K562 (cell line): ENCODE measurements around the gene ABI3BP. TPM values are rescaled to one million over a fixed set of nuclear protein-coding genes. Genes with fewer than 3 reads are reported as not detected.

Experiments used
- ATAC-seq: fragments of 200-7000 bp; cut with Tn5 transposase; 3 replicates; pipeline ENCODE4 v1.9.1; 2020; ENCODE audit warnings: moderate library complexity
- BruUV-seq: library from RNA; stranded (reverse); fragments of 400-500 nt; replicated peaks from 2 replicates; lab custom pipeline; 2021; lab: Mats Ljungman, UMichigan
- CTCF ChIA-PET: fragments of 300-600 bp; formaldehyde crosslinking; extraction: SDS; loops from one replicate; lab custom pipeline; 2021; ENCODE audit warnings: low intra/inter-chr PET ratio; lab: Yijun Ruan, JAX
- POLR2A ChIA-PET: fragments of 300-600, 350-650 bp; sonication (Branson Sonifier 250); formaldehyde crosslinking; extraction: SDS; loops from one replicate; lab custom pipeline; 2021; ENCODE audit warnings: antibody characterized with exemption, inconsistent platforms; lab: Yijun Ruan, JAX
- DNase-seq, 4 experiments: peaks; one replicate each; pipeline versions ENCODE4 v3.0.0 to v3.0.0-alpha.2; 2011 to 2018; ENCODE audit warnings: low spot score in 3 of 4, mixed read lengths in 3 of 4; ENCODE audit errors: extremely low read depth in 1 of 4
- FAIRE-seq: peaks from 2 replicates; lab custom pipeline; 2011; peaks lifted over from hg19 to GRCh38; lab: Jason Lieb, UNC
- H2AFZ ChIP-seq: 2 replicates; pipeline ENCODE4 v1.6.0; 2011; ENCODE audit warnings: low read depth, low read length, control low read depth, inconsistent platforms
- H3K27ac ChIP-seq: fragments of 200-600 bp; 3 replicates; pipeline ENCODE4 v1.8.0; 2011; ENCODE audit warnings: low read depth, mild to moderate bottlenecking, control low read depth, inconsistent platforms, low read length, moderate library complexity, mixed read lengths; ENCODE audit errors: extremely low read depth
- H3K27me3 ChIP-seq, 2 experiments: fragments of 300-600 bp in 1 of 2; 2 replicates in 1 of 2; 3 replicates in 1 of 2; pipeline versions ENCODE4 v1.6.0 to v1.8.0; 2011; ENCODE audit warnings: inconsistent platforms in 2 of 2, low read length in 2 of 2, mild to moderate bottlenecking in 1 of 2, mixed read lengths in 1 of 2, moderate library complexity in 1 of 2; ENCODE audit not compliant: control insufficient read depth in 2 of 2, insufficient read depth in 2 of 2
- H3K36me3 ChIP-seq: fragments of 300-600 bp; 3 replicates; pipeline ENCODE4 v1.8.0; 2011; ENCODE audit warnings: mild to moderate bottlenecking, low read length, inconsistent platforms; ENCODE audit not compliant: control insufficient read depth, insufficient read depth
- H3K4me1 ChIP-seq, 2 experiments: fragments of 200-600 bp in 1 of 2; replicated peaks in 1 of 2; 2 replicates in 1 of 2; 3 replicates in 1 of 2; pipeline versions ENCODE4 v1.5.1 to v1.8.0; 2011; ENCODE audit warnings: inconsistent platforms in 2 of 2, low read length in 2 of 2, mild to moderate bottlenecking in 1 of 2, mixed read lengths in 1 of 2, moderate library complexity in 1 of 2; ENCODE audit not compliant: control insufficient read depth in 2 of 2, insufficient read depth in 2 of 2
- H3K4me2 ChIP-seq: 2 replicates; pipeline ENCODE4 v1.6.1; 2011; ENCODE audit warnings: low read length, control low read depth, inconsistent platforms, mixed read lengths; ENCODE audit not compliant: insufficient read depth
- H3K4me3 ChIP-seq: fragments of 200-600 bp; sonication (generic), shearing (Covaris generic); 2 replicates; pipeline ENCODE4 v1.5.1; 2016; ENCODE audit warnings: control low read depth, inconsistent platforms
- H3K79me2 ChIP-seq: fragments of 200-600 bp; 3 replicates; pipeline ENCODE4 v1.8.0; 2011; ENCODE audit warnings: low read length, inconsistent platforms; ENCODE audit not compliant: control insufficient read depth, insufficient read depth
- H3K9ac ChIP-seq, 2 experiments: 2 replicates each; pipeline versions ENCODE4 v1.6.0 to v1.6.1; 2011; ENCODE audit warnings: low read depth in 2 of 2, low read length in 2 of 2, control low read depth in 1 of 2, inconsistent platforms in 1 of 2, mild to moderate bottlenecking in 1 of 2, mixed read lengths in 1 of 2; ENCODE audit not compliant: insufficient read depth in 1 of 2
- H3K9me1 ChIP-seq: one replicate; pipeline ENCODE4 v1.6.0; 2011; ENCODE audit warnings: inconsistent platforms, mild to moderate bottlenecking, low read length, moderate library complexity; ENCODE audit not compliant: control insufficient read depth, insufficient read depth
- H3K9me3 ChIP-seq: replicated peaks from 2 replicates; pipeline ENCODE4 v1.5.1; 2011; ENCODE audit warnings: low read depth, low read length, inconsistent platforms; ENCODE audit not compliant: control insufficient read depth, insufficient read depth
- H4K20me1 ChIP-seq: replicated peaks from 2 replicates; pipeline ENCODE4 v1.6.1; 2011; ENCODE audit warnings: low read length, inconsistent platforms, mixed read lengths; ENCODE audit not compliant: control insufficient read depth, insufficient read depth
- ATF2 ChIP-seq: sonication (generic); formaldehyde crosslinking; IDR thresholded peaks from 2 replicates; pipeline ENCODE4 v1.8.1; 2022; ENCODE audit warnings: missing genetic modification reagents
- ATF3 ChIP-seq, 2 experiments: fragments of 450-650 bp in 1 of 2; sonication (generic) in 1 of 2; formaldehyde crosslinking in 1 of 2; IDR thresholded peaks in 1 of 2; conservative IDR thresholded peaks in 1 of 2; 2 replicates each; pipeline versions ENCODE4 v1.6.1 to v1.8.1; 2016 to 2023; ENCODE audit warnings: mild to moderate bottlenecking in 2 of 2, moderate library complexity in 2 of 2, inconsistent platforms in 1 of 2, missing genetic modification reagents in 1 of 2
- CREB5 ChIP-seq: fragments of 250-450 bp; sonication (Bioruptor Pico); IDR thresholded peaks from 2 replicates; pipeline ENCODE4 v1.5.0; 2020; ENCODE audit warnings: mild to moderate bottlenecking
- HDAC1 ChIP-seq, 2 experiments: fragments of 450-650 bp; IDR thresholded peaks; 2 replicates each; pipeline ENCODE4 v1.6.1; 2016 to 2017; ENCODE audit warnings: inconsistent platforms in 1 of 2, mild to moderate bottlenecking in 1 of 2, moderate library complexity in 1 of 2
- HIVEP1 ChIP-seq: fragments of 250-450 bp; sonication (Bioruptor Pico); IDR thresholded peaks from 2 replicates; pipeline ENCODE4 v1.4.0; 2020; ENCODE audit warnings: mild to moderate bottlenecking
- OTX1 ChIP-seq: fragments of 450-650 bp; formaldehyde crosslinking; IDR thresholded peaks from 2 replicates; pipeline ENCODE4 v1.4.0; 2022; ENCODE audit warnings: mild to moderate bottlenecking
- PHB2 ChIP-seq: fragments of 450-650 bp; IDR thresholded peaks from 2 replicates; pipeline ENCODE4 v1.6.1; 2017; ENCODE audit warnings: low read depth
- PML ChIP-seq: IDR thresholded peaks from 2 replicates; pipeline ENCODE4 v1.6.1; 2012; ENCODE audit warnings: low read length, inconsistent platforms
- POLR2AphosphoS2 ChIP-seq: IDR thresholded peaks from 2 replicates; pipeline ENCODE4 v1.6.1; 2012; ENCODE audit warnings: low read length, improper control_type of control experiment
- RBBP5 ChIP-seq: fragments of 200-600 bp; sonication (generic); IDR thresholded peaks from 2 replicates; pipeline ENCODE4 v1.6.1; 2012; ENCODE audit warnings: borderline replicate concordance, mild to moderate bottlenecking, low read length, control low read depth, inconsistent platforms; ENCODE audit not compliant: insufficient read depth, poor library complexity, severe bottlenecking
- TAF15 ChIP-seq: fragments of 200-400 bp; formaldehyde crosslinking; IDR thresholded peaks from 2 replicates; pipeline ENCODE4 v1.6.1; 2017; ENCODE audit warnings: mild to moderate bottlenecking, low read depth, low read length, moderate library complexity
- ZNF24 ChIP-seq: fragments of 450-650 bp; IDR thresholded peaks from 2 replicates; pipeline ENCODE4 v1.6.1; 2016
- ZNF280A ChIP-seq: fragments of 450-650 bp; IDR thresholded peaks from 2 replicates; pipeline ENCODE4 v1.6.1; 2018; ENCODE audit warnings: mild to moderate bottlenecking, low read depth; ENCODE audit not compliant: partially characterized antibody
- ZNF766 ChIP-seq: fragments of 200-800 bp; sonication (Bioruptor generic); conservative IDR thresholded peaks from 2 replicates; pipeline ENCODE4 v1.6.1; 2016; ENCODE audit warnings: missing genetic modification characterization, missing compliant biosample characterization
- WGBS: fragments of 100-300 bp; shearing (Covaris generic); methylation state at CpG from one replicate; pipeline ENCODE4 v1.1.6; 2016; ENCODE audit warnings: low coverage, mixed read lengths; ENCODE audit not compliant: insufficient coverage; ENCODE audit errors: missing lambda C conversion rate; 5-methylcytosine and 5-hydroxymethylcytosine counted together
- in situ Hi-C: fragments of 300-500 bp; cut with MboI; formaldehyde crosslinking; loops from 4 replicates; pipeline ENCODE4 v1.15.0; 2018; ENCODE audit warnings: inconsistent platforms, mixed read lengths
- intact Hi-C: fragments of 100-400 bp; cut with micrococcal nuclease; formaldehyde crosslinking; loops from 2 replicates; pipeline ENCODE4 v1.14.2; 2022
- polyA plus RNA-seq, 8 experiments: library from polyadenylated mRNA; depleted of rRNA in 4 of 8; stranded (reverse) in 5 of 8; unstranded in 3 of 8; fragments of >200 nt; fragmentation: Nextera tagmentation in 2 of 8; fragmentation: Illumina TruSeq in 1 of 8; extraction: Ambion mirVana in 2 of 8; extraction: Trizol in 1 of 8; gene quantifications; 2 replicates each; pipeline versions ENCODE4 v1.2.1 to v1.2.3, GENCODE V29; 2011 to 2014; ENCODE audit warnings: inconsistent platforms in 1 of 8, missing spikeins in 1 of 8
- total RNA-seq, 7 experiments: library from RNA; depleted of rRNA in 6 of 7; stranded (reverse); fragments of >200 nt in 6 of 7; fragmentation: Illumina TruSeq in 2 of 7; extraction: Trizol in 2 of 7; gene quantifications; 2 replicates each; pipeline versions ENCODE4 v1.2.1 to v1.2.3, GENCODE V29; 2011 to 2021; ENCODE audit warnings: low replicate concordance in 1 of 7

Gene ABI3BP
- total and polyA plus RNA-seq, 9 of the 15 experiments (the other 6 are each of a cell fraction or from before 2014, with no cell fraction given): 0.01 to 0.24 (median 0.06) TPM; not detected in 5

DNA sequence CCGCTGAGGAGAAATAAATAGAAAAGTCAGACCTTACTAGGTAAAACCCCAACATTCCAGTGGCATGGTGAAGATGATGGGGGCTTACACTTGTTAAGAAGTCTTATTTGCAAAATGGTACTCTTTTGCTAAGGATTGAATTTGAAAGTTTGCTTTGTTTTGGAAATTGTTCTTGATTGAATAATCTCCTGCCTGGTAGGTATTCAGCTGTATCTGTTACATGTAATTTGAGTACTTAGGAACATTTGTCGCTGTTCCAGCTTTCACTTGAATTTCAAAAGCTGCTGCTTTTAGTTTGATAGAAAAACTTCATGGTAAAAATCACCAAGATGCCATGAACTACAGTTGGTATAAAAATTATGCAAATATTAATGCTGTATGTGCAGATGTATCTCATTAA, 239.4 kb downstream of the ABI3BP start:
- Histone ChIP-seq H3K4me1 (no peaks in the 10 kb centered on the region), H3K4me3 (no peak overlapping the region), H3K79me2 (no peaks in the 10 kb centered on the region), H3K27me3 (no peaks in the 10 kb centered on the region)
- CTCF ChIA-PET: no interaction called here
- BruUV-seq: no TSS peak
- WGBS: 94% methylated on average over 2 of the region's 2 CpGs
- FAIRE-seq (no peak), ATAC-seq (no peak)
- in situ Hi-C loops: no loop called here
- TF ChIP-seq RBBP5 (no peak), CREB5 (no peak), PML (no peak), ZNF24 (no peak), ZNF766 (CRISPR knock-in tag) (no peak), TAF15 (no peak), POLR2AphosphoS2 (no peak), ZNF280A (no peak), HIVEP1 (CRISPR knock-in tag) (no peak), PHB2 (no peak), ATF3 (IDR thresholded peaks at IDR 0.05) (no peak), ATF3 (CRISPR knock-in tag; conservative IDR thresholded peaks at IDR 0.05) (no peak), HDAC1 (IDR thresholded peaks at IDR 0.05) (no peak), OTX1 (CRISPR knock-in tag) (no peak), ATF2 (CRISPR knock-in tag) (no peak)
- TF ChIP-seq, all 486 proteins: peak for 0
- H3K4me2 ChIP-seq: no peak overlapping the region
- no peaks in the 10 kb centered on the region for H3K9me1 ChIP-seq
- POLR2A ChIA-PET: no interaction called here
- peaks cover 46% of the 10 kb centered on the region for H3K36me3 ChIP-seq
- H2AFZ ChIP-seq: no peak overlapping the region
- no peak overlapping the region for H3K27ac ChIP-seq
- no peak overlapping the region for H3K9ac ChIP-seq
- no peaks in the 10 kb centered on the region for H3K9me3 ChIP-seq
- DNase-seq: no peak
- intact Hi-C loops: no loop called here
- no peaks in the 10 kb centered on the region for H4K20me1 ChIP-seq
